WTC11 (cell line): ENCODE data around the gene N4BP2L2. TPM values are rescaled to one million over a fixed set of nuclear protein-coding genes. Genes with fewer than 3 reads are reported as not detected.

Source experiments
- CBFB ChIP-seq: sonication (generic); formaldehyde crosslinking; IDR thresholded peaks from 2 replicates; pipeline ENCODE4 v1.8.1; 2022; ENCODE audit warnings: mild to moderate bottlenecking, low read depth, missing genetic modification reagents
- ELF4 ChIP-seq: sonication (generic); formaldehyde crosslinking; IDR thresholded peaks from 2 replicates; pipeline ENCODE4 v1.8.1; 2022; ENCODE audit warnings: low read depth, mild to moderate bottlenecking, moderate library complexity, missing genetic modification reagents
- EMX1 ChIP-seq: fragments of 250-450 bp; sonication (Bioruptor Pico); IDR thresholded peaks from 2 replicates; pipeline ENCODE4 v1.8.0; 2021; ENCODE audit warnings: mild to moderate bottlenecking
- GRHL2 ChIP-seq: fragments of 250-450 bp; sonication (Bioruptor Pico); IDR thresholded peaks from 2 replicates; pipeline ENCODE4 v1.8.0; 2022; ENCODE audit warnings: mild to moderate bottlenecking, moderate library complexity; ENCODE audit not compliant: insufficient replicate concordance, severe bottlenecking
- HMGA2 ChIP-seq: fragments of 250-450 bp; sonication (Bioruptor Pico); IDR thresholded peaks from 2 replicates; pipeline ENCODE4 v1.4.0; 2021; ENCODE audit warnings: mild to moderate bottlenecking, moderate library complexity
- MYBL2 ChIP-seq: sonication (generic); formaldehyde crosslinking; IDR thresholded peaks from 2 replicates; pipeline ENCODE4 v1.8.1; 2023; ENCODE audit warnings: mild to moderate bottlenecking, moderate library complexity, missing genetic modification reagents
- NFATC4 ChIP-seq: fragments of 250-450 bp; sonication (Bioruptor Pico); IDR thresholded peaks from 2 replicates; pipeline ENCODE4 v1.9.0; 2021; ENCODE audit warnings: mild to moderate bottlenecking
- NFE2L1 ChIP-seq: sonication (generic); formaldehyde crosslinking; IDR thresholded peaks from 2 replicates; pipeline ENCODE4 v1.8.1; 2023; ENCODE audit warnings: missing genetic modification reagents
- NR2C2 ChIP-seq: sonication (generic); formaldehyde crosslinking; IDR thresholded peaks from 2 replicates; pipeline ENCODE4 v1.8.0; 2022; ENCODE audit warnings: mild to moderate bottlenecking, missing genetic modification reagents
- OVOL2 ChIP-seq: fragments of 250-450 bp; sonication (Bioruptor Pico); IDR thresholded peaks from 2 replicates; pipeline ENCODE4 v1.9.0; 2021; ENCODE audit warnings: mild to moderate bottlenecking, borderline replicate concordance
- RELA ChIP-seq: sonication (generic); formaldehyde crosslinking; IDR thresholded peaks from 2 replicates; pipeline ENCODE4 v1.8.1; 2022; ENCODE audit warnings: missing genetic modification reagents, mild to moderate bottlenecking, borderline replicate concordance
- TEAD4 ChIP-seq: sonication (generic); formaldehyde crosslinking; IDR thresholded peaks from 2 replicates; pipeline ENCODE4 v1.8.0; 2022; ENCODE audit warnings: mild to moderate bottlenecking, missing genetic modification reagents
- TP53 ChIP-seq: sonication (generic); formaldehyde crosslinking; IDR thresholded peaks from 2 replicates; pipeline ENCODE4 v1.8.1; 2023; ENCODE audit warnings: mild to moderate bottlenecking, missing genetic modification reagents
- ZNF263 ChIP-seq: sonication (generic); formaldehyde crosslinking; IDR thresholded peaks from 2 replicates; pipeline ENCODE4 v1.8.1; 2022; ENCODE audit warnings: low read depth, mild to moderate bottlenecking, moderate library complexity, missing genetic modification reagents
- ZNF423 ChIP-seq: fragments of 250-450 bp; sonication (Bioruptor Pico); IDR thresholded peaks from 2 replicates; pipeline ENCODE4 v2.1.2; 2022; ENCODE audit warnings: mild to moderate bottlenecking, moderate library complexity
- total RNA-seq: library from RNA; stranded (reverse); gene quantifications from 3 replicates; pipeline ENCODE4 v1.2.3, GENCODE V29; 2021
- TF ChIP-seq, protein P1 (sequence below): sonication (generic); formaldehyde crosslinking; IDR thresholded peaks from 2 replicates; pipeline ENCODE4 v1.8.0; 2023; ENCODE audit warnings: missing genetic modification reagents, mild to moderate bottlenecking, borderline replicate concordance
- TF ChIP-seq, protein P2 (sequence below): sonication (generic); formaldehyde crosslinking; IDR thresholded peaks from 2 replicates; pipeline ENCODE4 v1.8.1; 2022; ENCODE audit warnings: mild to moderate bottlenecking, missing genetic modification reagents, moderate library complexity, borderline replicate concordance
- TF ChIP-seq, protein P3 (sequence below): sonication (generic); formaldehyde crosslinking; IDR thresholded peaks from 2 replicates; pipeline ENCODE4 v1.8.1; 2022; ENCODE audit warnings: mild to moderate bottlenecking, moderate library complexity, missing genetic modification reagents
- TF ChIP-seq, protein P4 (sequence below): sonication (generic); formaldehyde crosslinking; IDR thresholded peaks from 2 replicates; pipeline ENCODE4 v1.8.1; 2023; ENCODE audit warnings: mild to moderate bottlenecking, missing genetic modification reagents, borderline replicate concordance
- TF ChIP-seq, protein P5 (sequence below): sonication (generic); formaldehyde crosslinking; IDR thresholded peaks from 2 replicates; pipeline ENCODE4 v1.8.0; 2022; ENCODE audit warnings: mild to moderate bottlenecking, missing genetic modification reagents
- TF ChIP-seq, protein P6 (sequence below): fragments of 250-450 bp; sonication (Bioruptor Pico); IDR thresholded peaks from 2 replicates; pipeline ENCODE4 v1.9.0; 2021; ENCODE audit warnings: moderate library complexity, mild to moderate bottlenecking, inconsistent platforms, borderline replicate concordance
- TF ChIP-seq, protein P7 (sequence below): sonication (generic); formaldehyde crosslinking; IDR thresholded peaks from 2 replicates; pipeline ENCODE4 v1.8.0; 2022; ENCODE audit warnings: mild to moderate bottlenecking, missing genetic modification reagents
- TF ChIP-seq, protein P8 (sequence below): sonication (generic); formaldehyde crosslinking; IDR thresholded peaks from 2 replicates; pipeline ENCODE4 v1.8.1; 2023; ENCODE audit warnings: mild to moderate bottlenecking, missing genetic modification reagents, moderate library complexity

Gene N4BP2L2
- total RNA-seq, 1 experiment from 2014 or later = 68.9 TPM

DNA sequence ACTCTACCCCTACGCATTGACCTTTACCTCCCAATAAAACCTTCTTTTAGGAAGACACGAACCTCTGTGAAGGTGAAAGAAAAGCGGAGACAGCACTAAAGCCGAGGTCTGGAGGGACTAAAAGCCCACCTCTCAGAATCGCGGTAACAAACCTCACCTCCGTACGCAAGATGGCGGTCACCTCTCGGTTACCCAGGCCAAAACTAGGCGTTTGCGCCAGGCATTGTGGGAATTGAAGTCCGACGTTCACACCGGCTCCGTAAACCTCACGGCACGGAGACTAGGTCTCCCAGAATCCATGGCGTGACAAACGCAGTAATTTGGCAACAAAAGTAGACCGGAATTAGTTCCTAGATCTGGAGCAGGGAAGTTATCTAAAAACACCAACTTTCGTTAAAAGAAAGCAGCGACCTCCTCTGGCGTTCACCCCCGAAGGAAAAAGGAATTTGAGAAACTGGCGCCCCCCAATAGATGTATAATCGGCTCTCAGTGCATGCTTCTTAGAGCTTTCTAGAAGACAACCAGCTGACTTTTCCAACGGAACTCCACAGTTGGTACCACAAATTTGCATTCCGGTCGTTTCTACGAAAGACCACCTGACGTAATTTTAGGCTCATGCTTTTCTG, at the start of gene N4BP2L2 (continued):
- no peak for TF ChIP-seq ZNF263 (CRISPR knock-in tag)
- TF ChIP-seq, protein P1, sequence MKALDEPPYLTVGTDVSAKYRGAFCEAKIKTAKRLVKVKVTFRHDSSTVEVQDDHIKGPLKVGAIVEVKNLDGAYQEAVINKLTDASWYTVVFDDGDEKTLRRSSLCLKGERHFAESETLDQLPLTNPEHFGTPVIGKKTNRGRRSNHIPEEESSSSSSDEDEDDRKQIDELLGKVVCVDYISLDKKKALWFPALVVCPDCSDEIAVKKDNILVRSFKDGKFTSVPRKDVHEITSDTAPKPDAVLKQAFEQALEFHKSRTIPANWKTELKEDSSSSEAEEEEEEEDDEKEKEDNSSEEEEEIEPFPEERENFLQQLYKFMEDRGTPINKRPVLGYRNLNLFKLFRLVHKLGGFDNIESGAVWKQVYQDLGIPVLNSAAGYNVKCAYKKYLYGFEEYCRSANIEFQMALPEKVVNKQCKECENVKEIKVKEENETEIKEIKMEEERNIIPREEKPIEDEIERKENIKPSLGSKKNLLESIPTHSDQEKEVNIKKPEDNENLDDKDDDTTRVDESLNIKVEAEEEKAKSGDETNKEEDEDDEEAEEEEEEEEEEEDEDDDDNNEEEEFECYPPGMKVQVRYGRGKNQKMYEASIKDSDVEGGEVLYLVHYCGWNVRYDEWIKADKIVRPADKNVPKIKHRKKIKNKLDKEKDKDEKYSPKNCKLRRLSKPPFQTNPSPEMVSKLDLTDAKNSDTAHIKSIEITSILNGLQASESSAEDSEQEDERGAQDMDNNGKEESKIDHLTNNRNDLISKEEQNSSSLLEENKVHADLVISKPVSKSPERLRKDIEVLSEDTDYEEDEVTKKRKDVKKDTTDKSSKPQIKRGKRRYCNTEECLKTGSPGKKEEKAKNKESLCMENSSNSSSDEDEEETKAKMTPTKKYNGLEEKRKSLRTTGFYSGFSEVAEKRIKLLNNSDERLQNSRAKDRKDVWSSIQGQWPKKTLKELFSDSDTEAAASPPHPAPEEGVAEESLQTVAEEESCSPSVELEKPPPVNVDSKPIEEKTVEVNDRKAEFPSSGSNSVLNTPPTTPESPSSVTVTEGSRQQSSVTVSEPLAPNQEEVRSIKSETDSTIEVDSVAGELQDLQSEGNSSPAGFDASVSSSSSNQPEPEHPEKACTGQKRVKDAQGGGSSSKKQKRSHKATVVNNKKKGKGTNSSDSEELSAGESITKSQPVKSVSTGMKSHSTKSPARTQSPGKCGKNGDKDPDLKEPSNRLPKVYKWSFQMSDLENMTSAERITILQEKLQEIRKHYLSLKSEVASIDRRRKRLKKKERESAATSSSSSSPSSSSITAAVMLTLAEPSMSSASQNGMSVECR (CRISPR knock-in tag) = no peak
- no peak for TF ChIP-seq NFE2L1 (CRISPR knock-in tag)
- TF ChIP-seq EMX1 (CRISPR knock-in tag) = no peak
- TF ChIP-seq GRHL2 (CRISPR knock-in tag) = no peak
- TF ChIP-seq OVOL2 = no peak
- TF ChIP-seq TP53 (CRISPR knock-in tag) = no peak
- no peak for TF ChIP-seq HMGA2 (CRISPR knock-in tag)
- TF ChIP-seq, protein P2, sequence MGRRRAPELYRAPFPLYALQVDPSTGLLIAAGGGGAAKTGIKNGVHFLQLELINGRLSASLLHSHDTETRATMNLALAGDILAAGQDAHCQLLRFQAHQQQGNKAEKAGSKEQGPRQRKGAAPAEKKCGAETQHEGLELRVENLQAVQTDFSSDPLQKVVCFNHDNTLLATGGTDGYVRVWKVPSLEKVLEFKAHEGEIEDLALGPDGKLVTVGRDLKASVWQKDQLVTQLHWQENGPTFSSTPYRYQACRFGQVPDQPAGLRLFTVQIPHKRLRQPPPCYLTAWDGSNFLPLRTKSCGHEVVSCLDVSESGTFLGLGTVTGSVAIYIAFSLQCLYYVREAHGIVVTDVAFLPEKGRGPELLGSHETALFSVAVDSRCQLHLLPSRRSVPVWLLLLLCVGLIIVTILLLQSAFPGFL (CRISPR knock-in tag) = no peak
- no peak for TF ChIP-seq RELA (CRISPR knock-in tag)
- TF ChIP-seq, protein P3, sequence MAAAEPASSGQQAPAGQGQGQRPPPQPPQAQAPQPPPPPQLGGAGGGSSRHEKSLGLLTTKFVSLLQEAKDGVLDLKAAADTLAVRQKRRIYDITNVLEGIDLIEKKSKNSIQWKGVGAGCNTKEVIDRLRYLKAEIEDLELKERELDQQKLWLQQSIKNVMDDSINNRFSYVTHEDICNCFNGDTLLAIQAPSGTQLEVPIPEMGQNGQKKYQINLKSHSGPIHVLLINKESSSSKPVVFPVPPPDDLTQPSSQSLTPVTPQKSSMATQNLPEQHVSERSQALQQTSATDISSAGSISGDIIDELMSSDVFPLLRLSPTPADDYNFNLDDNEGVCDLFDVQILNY (CRISPR knock-in tag) = no peak
- TF ChIP-seq, protein P4, sequence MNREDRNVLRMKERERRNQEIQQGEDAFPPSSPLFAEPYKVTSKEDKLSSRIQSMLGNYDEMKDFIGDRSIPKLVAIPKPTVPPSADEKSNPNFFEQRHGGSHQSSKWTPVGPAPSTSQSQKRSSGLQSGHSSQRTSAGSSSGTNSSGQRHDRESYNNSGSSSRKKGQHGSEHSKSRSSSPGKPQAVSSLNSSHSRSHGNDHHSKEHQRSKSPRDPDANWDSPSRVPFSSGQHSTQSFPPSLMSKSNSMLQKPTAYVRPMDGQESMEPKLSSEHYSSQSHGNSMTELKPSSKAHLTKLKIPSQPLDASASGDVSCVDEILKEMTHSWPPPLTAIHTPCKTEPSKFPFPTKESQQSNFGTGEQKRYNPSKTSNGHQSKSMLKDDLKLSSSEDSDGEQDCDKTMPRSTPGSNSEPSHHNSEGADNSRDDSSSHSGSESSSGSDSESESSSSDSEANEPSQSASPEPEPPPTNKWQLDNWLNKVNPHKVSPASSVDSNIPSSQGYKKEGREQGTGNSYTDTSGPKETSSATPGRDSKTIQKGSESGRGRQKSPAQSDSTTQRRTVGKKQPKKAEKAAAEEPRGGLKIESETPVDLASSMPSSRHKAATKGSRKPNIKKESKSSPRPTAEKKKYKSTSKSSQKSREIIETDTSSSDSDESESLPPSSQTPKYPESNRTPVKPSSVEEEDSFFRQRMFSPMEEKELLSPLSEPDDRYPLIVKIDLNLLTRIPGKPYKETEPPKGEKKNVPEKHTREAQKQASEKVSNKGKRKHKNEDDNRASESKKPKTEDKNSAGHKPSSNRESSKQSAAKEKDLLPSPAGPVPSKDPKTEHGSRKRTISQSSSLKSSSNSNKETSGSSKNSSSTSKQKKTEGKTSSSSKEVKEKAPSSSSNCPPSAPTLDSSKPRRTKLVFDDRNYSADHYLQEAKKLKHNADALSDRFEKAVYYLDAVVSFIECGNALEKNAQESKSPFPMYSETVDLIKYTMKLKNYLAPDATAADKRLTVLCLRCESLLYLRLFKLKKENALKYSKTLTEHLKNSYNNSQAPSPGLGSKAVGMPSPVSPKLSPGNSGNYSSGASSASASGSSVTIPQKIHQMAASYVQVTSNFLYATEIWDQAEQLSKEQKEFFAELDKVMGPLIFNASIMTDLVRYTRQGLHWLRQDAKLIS (CRISPR knock-in tag) = no peak
- TF ChIP-seq, protein P5, sequence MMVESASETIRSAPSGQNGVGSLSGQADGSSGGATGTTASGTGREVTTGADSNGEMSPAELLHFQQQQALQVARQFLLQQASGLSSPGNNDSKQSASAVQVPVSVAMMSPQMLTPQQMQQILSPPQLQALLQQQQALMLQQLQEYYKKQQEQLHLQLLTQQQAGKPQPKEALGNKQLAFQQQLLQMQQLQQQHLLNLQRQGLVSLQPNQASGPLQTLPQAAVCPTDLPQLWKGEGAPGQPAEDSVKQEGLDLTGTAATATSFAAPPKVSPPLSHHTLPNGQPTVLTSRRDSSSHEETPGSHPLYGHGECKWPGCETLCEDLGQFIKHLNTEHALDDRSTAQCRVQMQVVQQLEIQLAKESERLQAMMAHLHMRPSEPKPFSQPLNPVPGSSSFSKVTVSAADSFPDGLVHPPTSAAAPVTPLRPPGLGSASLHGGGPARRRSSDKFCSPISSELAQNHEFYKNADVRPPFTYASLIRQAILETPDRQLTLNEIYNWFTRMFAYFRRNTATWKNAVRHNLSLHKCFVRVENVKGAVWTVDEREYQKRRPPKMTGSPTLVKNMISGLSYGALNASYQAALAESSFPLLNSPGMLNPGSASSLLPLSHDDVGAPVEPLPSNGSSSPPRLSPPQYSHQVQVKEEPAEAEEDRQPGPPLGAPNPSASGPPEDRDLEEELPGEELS = 0 out of 2 replicates have a peak, but pooled peaks have one; percentile 14
- no peak for TF ChIP-seq ZNF423 (CRISPR knock-in tag)
- no peak for TF ChIP-seq MYBL2 (CRISPR knock-in tag)
- TF ChIP-seq, protein P6, sequence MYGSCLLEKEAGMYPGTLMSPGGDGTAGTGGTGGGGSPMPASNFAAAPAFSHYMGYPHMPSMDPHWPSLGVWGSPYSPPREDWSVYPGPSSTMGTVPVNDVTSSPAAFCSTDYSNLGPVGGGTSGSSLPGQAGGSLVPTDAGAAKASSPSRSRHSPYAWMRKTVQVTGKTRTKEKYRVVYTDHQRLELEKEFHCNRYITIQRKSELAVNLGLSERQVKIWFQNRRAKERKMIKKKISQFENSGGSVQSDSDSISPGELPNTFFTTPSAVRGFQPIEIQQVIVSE = no peak
- no peak for TF ChIP-seq ELF4 (CRISPR knock-in tag)
- TF ChIP-seq TEAD4 (CRISPR knock-in tag) = no peak
- no peak for TF ChIP-seq NR2C2
- no peak for TF ChIP-seq CBFB (CRISPR knock-in tag)
- TF ChIP-seq, protein P7, sequence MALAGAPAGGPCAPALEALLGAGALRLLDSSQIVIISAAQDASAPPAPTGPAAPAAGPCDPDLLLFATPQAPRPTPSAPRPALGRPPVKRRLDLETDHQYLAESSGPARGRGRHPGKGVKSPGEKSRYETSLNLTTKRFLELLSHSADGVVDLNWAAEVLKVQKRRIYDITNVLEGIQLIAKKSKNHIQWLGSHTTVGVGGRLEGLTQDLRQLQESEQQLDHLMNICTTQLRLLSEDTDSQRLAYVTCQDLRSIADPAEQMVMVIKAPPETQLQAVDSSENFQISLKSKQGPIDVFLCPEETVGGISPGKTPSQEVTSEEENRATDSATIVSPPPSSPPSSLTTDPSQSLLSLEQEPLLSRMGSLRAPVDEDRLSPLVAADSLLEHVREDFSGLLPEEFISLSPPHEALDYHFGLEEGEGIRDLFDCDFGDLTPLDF = no peak
- no peak for TF ChIP-seq NFATC4
- TF ChIP-seq, protein P8, sequence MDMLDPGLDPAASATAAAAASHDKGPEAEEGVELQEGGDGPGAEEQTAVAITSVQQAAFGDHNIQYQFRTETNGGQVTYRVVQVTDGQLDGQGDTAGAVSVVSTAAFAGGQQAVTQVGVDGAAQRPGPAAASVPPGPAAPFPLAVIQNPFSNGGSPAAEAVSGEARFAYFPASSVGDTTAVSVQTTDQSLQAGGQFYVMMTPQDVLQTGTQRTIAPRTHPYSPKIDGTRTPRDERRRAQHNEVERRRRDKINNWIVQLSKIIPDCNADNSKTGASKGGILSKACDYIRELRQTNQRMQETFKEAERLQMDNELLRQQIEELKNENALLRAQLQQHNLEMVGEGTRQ (CRISPR knock-in tag) = peak; percentile 54
